GM12865 (cell line): ENCODE results near the gene SLC2A3.
"Not testable (repeated sequence)": the region's sequence is repeated elsewhere in the genome, so short reads cannot be mapped to it uniquely, and the experiment has no call there.

Experiments used
- DNase-seq: peaks from one replicate; pipeline ENCODE4 v3.0.0; 2010; ENCODE audit warnings: low read depth
- H3K4me3 ChIP-seq: 2 replicates; pipeline ENCODE4 v1.5.1; 2011; ENCODE audit warnings: mild to moderate bottlenecking, low read depth, low read length, control low read depth
- TF ChIP-seq, protein P1 (sequence below): IDR thresholded peaks from 2 replicates; pipeline ENCODE4 v1.5.1; 2011; ENCODE audit warnings: low read length, control low read depth, low read depth, inconsistent platforms; ENCODE audit not compliant: insufficient read depth; ENCODE audit errors: missing control alignments

SLC2A3 gene

DNA sequence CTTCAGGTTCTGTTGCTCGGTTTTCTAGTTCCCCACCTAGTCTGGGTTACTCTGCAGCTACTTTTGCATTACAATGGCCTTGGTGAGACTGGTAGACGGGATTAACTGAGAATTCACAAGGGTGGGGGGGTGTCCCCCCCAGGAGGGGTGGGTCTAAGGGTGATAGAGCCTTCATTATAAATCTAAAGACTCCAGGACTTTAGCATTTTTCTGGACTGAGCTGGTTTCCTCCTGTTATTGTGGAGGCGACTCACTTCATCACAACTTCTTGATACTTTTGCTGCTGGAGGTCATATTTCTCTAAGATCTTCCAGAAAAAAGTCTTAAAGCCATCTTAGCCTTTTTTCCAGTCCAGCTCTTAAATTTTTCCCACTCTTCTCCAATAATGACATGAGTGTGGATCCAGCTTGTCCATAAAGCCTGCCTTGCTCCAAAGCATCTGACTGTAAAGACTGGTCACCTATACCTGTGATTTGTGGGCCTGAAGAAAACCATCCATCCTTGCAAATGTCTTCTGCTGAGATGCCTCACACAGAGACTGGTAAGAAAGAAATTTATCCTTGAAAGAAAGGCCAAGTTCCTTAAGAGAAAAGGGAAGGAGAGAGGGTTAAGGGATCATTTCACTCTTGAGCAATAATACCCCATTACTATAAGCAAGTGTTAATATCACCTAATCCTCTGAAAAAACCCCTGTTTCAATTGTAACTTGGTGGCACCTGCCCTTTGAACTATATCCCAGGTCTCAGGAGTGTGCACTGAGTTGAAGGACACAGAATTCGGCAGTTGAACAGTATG lies 43.6 kb downstream of the SLC2A3 start:
- TF ChIP-seq, protein P1, sequence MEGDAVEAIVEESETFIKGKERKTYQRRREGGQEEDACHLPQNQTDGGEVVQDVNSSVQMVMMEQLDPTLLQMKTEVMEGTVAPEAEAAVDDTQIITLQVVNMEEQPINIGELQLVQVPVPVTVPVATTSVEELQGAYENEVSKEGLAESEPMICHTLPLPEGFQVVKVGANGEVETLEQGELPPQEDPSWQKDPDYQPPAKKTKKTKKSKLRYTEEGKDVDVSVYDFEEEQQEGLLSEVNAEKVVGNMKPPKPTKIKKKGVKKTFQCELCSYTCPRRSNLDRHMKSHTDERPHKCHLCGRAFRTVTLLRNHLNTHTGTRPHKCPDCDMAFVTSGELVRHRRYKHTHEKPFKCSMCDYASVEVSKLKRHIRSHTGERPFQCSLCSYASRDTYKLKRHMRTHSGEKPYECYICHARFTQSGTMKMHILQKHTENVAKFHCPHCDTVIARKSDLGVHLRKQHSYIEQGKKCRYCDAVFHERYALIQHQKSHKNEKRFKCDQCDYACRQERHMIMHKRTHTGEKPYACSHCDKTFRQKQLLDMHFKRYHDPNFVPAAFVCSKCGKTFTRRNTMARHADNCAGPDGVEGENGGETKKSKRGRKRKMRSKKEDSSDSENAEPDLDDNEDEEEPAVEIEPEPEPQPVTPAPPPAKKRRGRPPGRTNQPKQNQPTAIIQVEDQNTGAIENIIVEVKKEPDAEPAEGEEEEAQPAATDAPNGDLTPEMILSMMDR, result no peak
- no peak for DNase-seq
- H3K4me3 ChIP-seq, result no peak overlapping the region

DNA sequence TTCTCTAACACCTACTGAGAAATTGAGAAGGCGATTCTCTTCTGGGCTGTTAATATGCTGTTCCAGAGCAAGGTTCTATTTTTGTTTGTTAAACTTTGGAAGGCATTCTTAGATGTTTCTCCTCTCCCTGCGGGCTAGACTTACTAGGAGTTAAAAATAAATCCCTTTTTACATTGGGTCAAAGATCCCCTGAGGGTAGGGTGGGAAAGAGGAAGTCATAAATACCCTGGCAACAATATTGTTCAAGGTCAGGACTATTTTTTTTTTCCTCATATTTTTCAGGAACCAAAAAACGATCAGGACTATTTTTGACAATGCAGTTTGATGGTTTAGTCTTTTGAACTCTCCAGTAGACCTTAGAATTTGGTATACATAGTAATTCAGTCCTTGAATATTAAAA lies 51.3 kb downstream of the SLC2A3 start:
- no peak overlapping the region for H3K4me3 ChIP-seq
- TF ChIP-seq, protein P1, result no peak
- no peak for DNase-seq

DNA sequence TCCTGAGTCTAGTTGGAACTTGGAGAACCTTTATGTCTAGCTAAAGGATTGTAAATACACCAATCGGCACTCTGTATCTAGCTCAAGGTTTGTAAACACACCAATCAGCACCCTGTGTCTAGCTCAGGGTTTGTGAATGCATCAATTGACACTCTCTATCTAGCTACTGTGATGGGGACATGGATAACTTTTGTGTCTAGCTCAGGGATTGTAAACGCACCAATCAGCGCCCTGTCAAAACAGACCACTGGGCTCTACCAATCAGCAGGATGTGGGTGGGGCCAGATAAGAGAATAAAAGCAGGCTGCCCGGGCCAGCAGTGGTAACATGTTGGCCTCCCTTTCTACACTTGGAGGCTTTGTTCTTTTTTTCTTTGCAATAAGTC lies 54.3 kb downstream of the SLC2A3 start:
- DNase-seq, H3K4me3 ChIP-seq: not testable (repeated sequence)

DNA sequence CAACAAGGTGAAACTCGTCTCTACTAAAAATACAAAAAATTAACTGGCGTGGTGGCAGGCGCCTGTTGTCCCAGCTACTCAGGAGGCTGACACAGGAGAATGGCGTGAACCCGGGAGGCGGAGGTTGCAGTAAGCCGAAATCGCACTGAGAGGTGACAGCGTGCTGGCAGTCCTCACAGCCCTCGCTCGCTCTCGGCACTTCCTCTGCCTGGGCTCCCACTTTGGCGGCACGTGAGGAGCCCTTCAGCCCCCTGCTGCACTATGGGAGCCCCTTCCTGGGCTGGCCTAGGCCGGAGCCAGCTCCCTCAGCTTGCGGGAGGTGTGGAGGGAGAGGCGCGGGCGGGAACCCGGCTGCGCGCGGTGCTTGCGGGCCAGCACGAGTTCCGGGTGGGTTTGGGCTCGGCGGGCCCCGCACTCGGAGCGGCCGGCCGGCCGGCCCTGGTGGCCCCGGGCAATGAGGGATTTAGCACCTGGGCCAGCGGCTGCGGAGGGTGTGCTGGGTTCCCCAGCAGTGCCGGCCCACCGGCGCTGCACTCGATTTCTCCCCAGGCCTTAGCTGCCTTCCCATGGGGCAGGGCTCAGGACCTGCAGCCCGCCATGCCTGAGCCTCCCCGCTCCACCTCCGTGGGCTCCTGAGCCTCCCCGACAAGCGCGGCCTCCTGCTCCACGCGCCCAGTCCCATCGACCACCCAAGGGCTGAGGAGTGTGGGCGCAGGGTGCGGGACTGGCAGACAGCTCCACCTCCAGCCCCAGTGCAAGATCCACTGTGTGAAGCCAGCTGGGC lies 54.8 kb downstream of the SLC2A3 start:
- not testable (repeated sequence) for H3K4me3 ChIP-seq, DNase-seq

DNA sequence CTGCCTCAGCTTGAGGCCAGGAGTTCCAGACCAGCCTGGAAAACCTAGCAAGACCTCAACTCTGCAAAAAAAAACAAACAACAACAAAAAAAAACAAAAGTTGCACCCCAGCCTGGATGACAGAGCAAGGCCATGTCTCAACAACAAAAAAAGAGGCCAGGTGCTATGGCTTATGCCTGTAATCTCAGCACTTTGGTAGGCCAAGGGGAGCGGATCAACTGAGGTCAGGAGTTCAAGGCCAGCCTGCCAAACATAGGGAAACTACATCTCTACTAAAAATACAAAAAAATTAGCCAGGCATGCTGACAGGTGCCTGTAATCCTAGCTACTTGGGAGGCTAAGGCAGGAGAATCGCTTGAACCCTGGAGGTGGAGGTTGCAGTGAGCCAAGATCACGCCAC lies 56.7 kb downstream of the SLC2A3 start:
- no peak for DNase-seq
- TF ChIP-seq, protein P1, result no peak
- H3K4me3 ChIP-seq, result no peak overlapping the region

DNA sequence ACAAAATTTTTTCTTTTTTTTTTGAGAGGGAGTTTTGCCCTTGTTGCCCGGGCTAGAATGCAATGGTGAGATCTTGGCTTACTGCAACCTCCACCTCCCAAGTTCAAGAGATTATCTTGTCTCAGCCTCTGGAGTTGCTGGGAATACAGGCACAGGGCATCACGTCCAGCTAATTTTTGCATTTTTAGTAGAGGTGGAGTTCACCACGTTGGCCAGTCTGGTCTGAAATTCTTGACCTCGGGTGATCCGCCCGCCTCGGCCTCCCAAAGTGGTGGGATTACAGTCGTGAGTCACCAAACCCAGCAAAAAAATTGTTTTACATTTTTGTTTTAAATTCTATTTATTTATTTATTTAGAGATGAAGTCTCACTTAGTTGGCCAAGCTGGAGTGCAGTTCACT lies 58.6 kb downstream of the SLC2A3 start:
- H3K4me3 ChIP-seq, result no peak overlapping the region
- TF ChIP-seq, protein P1, result no peak
- no peak for DNase-seq

DNA sequence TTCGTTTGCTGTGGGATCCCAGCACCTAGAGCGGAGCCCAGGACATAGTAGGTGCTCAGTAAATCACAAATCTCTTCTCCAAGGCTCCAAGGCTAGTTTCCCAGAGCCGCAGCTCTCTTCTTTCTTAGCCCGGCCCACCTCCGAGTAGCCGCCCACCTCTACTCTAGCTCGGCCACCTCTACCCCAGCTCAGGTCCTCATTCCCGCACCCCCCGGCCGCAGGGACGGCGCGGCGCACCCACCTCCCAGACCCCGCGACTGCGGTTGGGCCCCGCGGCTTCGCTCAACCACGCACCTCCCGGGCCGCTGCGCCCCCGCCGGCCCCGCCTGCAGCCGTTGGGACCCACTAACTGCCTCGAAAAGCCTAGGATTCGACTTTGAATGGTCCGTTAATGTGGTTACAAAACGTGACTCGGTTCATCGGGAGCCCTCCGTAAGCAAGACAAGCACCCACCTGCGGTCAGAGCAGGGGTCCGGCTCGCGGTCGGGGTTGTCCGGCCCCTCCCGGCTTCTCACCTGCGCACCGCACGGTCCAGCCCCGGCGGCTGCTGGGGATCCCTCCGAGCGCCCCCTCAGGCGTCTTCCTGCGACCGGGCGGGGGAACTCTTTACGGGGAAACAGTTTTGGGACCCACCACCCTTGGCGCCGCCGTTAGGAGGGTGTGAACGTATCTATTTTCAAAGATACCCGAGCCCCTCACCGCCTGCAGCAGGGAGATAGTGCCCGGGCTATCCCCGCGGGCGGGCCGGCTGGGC lies 63.2 kb downstream of the SLC2A3 start, which contains the start of gene SLC2A14:
SLC2A14 (minus strand) TSS at position 350 of the 754 bp plus-strand sequence. CDS start 3,035 bp downstream, outside the sequence.
- TF ChIP-seq, protein P1, result no peak
- no peak within 1 kb of the TSS for H3K4me3 ChIP-seq
- DNase-seq, result no peak
